Glutamatergic neuron (in vitro differentiated cells): ENCODE data around the gene NDST3. TPM values are rescaled to one million over a fixed set of nuclear protein-coding genes. Genes with fewer than 3 reads are reported as not detected.
A peak's percentile ranks its signal among the peaks of the same experiment; 100 is the strongest.

Experiments
- DNase-seq: peaks from one replicate; pipeline ENCODE4 v3.0.0; 2022
- H3K27ac Mint-ChIP-seq: one replicate; pipeline ENCODE4 v1.8.0; 2020; ENCODE audit warnings: mild to moderate bottlenecking, mixed read lengths, inconsistent platforms; ENCODE audit not compliant: unreplicated experiment
- H3K27me3 Mint-ChIP-seq: one replicate; pipeline ENCODE4 v1.8.0; 2020; ENCODE audit warnings: mild to moderate bottlenecking, moderate library complexity, mixed read lengths, inconsistent platforms; ENCODE audit not compliant: unreplicated experiment
- H3K36me3 Mint-ChIP-seq: one replicate; pipeline ENCODE4 v1.8.0; 2020; ENCODE audit warnings: mild to moderate bottlenecking, mixed read lengths, inconsistent platforms; ENCODE audit not compliant: unreplicated experiment
- H3K4me1 Mint-ChIP-seq: one replicate; pipeline ENCODE4 v1.8.0; 2020; ENCODE audit warnings: mild to moderate bottlenecking, low read depth, mixed read lengths, inconsistent platforms; ENCODE audit not compliant: unreplicated experiment
- H3K4me3 Mint-ChIP-seq: one replicate; pipeline ENCODE4 v1.8.0; 2020; ENCODE audit warnings: mild to moderate bottlenecking, mixed read lengths, inconsistent platforms; ENCODE audit not compliant: unreplicated experiment
- H3K9me3 Mint-ChIP-seq: one replicate; pipeline ENCODE4 v1.8.0; 2020; ENCODE audit warnings: mild to moderate bottlenecking, moderate library complexity, mixed read lengths, inconsistent platforms; ENCODE audit not compliant: unreplicated experiment
- CTCF ChIP-seq: fragments of 200-600 bp; sonication (generic); IDR thresholded peaks from one replicate; pipeline ENCODE4 v1.5.0; 2021; ENCODE audit not compliant: partially characterized antibody, unreplicated experiment
- total RNA-seq: library from RNA; stranded (reverse); fragmentation: NEBNext Ultra II Directional; extraction: Animal tissue kit (Norgen Biotek cat#: 25700); gene quantifications from one replicate; pipeline ENCODE4 v1.2.1, GENCODE V29; 2021; ENCODE audit not compliant: unreplicated experiment

NDST3 gene
- total RNA-seq, 1 donor from 2014 or later: 38.4 TPM

DNA sequence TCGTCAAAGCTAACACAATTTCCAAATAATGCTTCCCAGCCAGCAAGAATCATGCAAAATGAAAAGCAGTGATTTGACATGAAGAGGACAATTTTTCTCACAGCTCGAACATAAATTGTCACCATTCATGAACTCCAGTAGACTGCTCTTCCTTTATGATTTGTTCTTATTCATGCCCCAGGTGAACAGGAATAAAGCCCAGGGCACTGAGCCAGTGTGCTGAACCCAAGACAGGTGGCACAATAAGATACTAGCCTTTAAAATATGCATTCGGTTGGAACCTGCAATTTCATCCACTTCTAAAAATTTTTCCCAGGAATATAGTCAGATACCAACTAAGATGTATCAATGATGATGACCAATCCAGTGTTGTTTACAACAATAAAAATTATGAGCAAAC is 178.8 kb downstream of the NDST3 start:
- Mint-ChIP-seq H3K27me3 (no peaks in the 10 kb centered on the region), H3K36me3 (no peaks in the 10 kb centered on the region), H3K27ac (no peak overlapping the region), H3K4me1 (no peaks in the 10 kb centered on the region), H3K9me3 (no peaks in the 10 kb centered on the region), H3K4me3 (no peak overlapping the region)
- no peak for TF ChIP-seq CTCF
- DNase-seq: no peak

DNA sequence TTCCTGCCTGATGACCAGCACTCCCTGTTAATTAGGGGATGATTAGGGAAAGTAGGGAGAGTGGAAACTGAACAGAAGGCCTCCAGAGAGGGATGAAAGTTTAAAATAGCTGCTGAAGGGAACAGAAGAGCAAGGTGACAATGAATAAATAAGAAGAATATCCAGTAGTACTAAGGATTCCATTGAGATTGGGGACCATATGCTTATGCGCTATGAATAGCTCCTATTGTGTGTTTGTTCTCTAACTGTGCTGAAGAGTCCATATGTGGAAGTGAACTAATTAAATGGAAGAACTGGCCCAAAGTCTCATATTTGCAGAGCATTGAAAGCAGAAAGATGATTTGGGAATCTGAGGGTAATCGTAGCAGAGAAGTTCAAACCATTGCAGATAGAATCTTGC is 181.5 kb downstream of the NDST3 start:
- DNase-seq: no peak
- H3K36me3 Mint-ChIP-seq: peaks cover 5% of the 10 kb centered on the region
- peaks cover 1% of the 10 kb centered on the region for H3K9me3 Mint-ChIP-seq
- H3K4me1 Mint-ChIP-seq: no peaks in the 10 kb centered on the region
- TF ChIP-seq CTCF: no peak
- H3K4me3 Mint-ChIP-seq: no peak overlapping the region
- H3K27me3 Mint-ChIP-seq: no peaks in the 10 kb centered on the region
- H3K27ac Mint-ChIP-seq: no peak overlapping the region

GRCh38 chr4:118221227-118221800 is 187.0 kb downstream of the NDST3 start:
- peaks cover 1% of the 10 kb centered on the region for H3K9me3 Mint-ChIP-seq
- H3K36me3 Mint-ChIP-seq: peaks cover 5% of the 10 kb centered on the region
- no peak overlapping the region for H3K27ac Mint-ChIP-seq
- no peak for TF ChIP-seq CTCF
- no peak overlapping the region for H3K4me3 Mint-ChIP-seq
- no peak for DNase-seq
- no peaks in the 10 kb centered on the region for H3K4me1 Mint-ChIP-seq
- no peaks in the 10 kb centered on the region for H3K27me3 Mint-ChIP-seq

GRCh38 chr4:118224243-118224829 is 190.1 kb downstream of the NDST3 start:
- H3K27me3 Mint-ChIP-seq: no peaks in the 10 kb centered on the region
- H3K36me3 Mint-ChIP-seq: peaks cover under 1% of the 10 kb centered on the region

More at GRCh38 chr4:118224243-118224829, 190.1 kb downstream of the NDST3 start:
- DNase-seq: no peak
- H3K4me3 Mint-ChIP-seq: no peak overlapping the region
- no peak overlapping the region for H3K27ac Mint-ChIP-seq
- H3K4me1 Mint-ChIP-seq: no peaks in the 10 kb centered on the region
- TF ChIP-seq CTCF: peak; percentile 82
- peaks cover 1% of the 10 kb centered on the region for H3K9me3 Mint-ChIP-seq
